Measurements from ENCODE around the gene DYNLT3.

The DYNLT3 gene

GRCh38 chrX:37872303-37872655, 24.9 kb upstream of the DYNLT3 start:
- Histone ChIP-seq H3K9ac (ENCODE audit: low read length) (no peak overlapping the region), H3K27me3 (ENCODE audit: control insufficient read depth in 1 of 2, insufficient read depth in 2 of 2, low read length in 2 of 2) (no peaks in the 10 kb centered on the region), H3K4me3 (ENCODE audit: low read depth in 1 of 2, low read length in 2 of 2) (no peak overlapping the region), H3K9me3 (ENCODE audit: low read length) (no peaks in the 10 kb centered on the region), H3K36me3 (ENCODE audit: insufficient read depth, low read length) (no peaks in the 10 kb centered on the region), H3K4me1 (ENCODE audit: insufficient read depth, low read length) (no peaks in the 10 kb centered on the region), H3K27ac (ENCODE audit: low read depth, low read length) (no peak overlapping the region)

GRCh38 chrX:37871626-37872302, 24.4 kb upstream of the DYNLT3 start:
- Histone ChIP-seq H3K9ac (ENCODE audit: low read length) (no peak overlapping the region), H3K36me3 (ENCODE audit: insufficient read depth, low read length) (no peaks in the 10 kb centered on the region), H3K4me3 (ENCODE audit: low read depth in 1 of 2, low read length in 2 of 2) (no peak overlapping the region), H3K9me3 (ENCODE audit: low read length) (no peaks in the 10 kb centered on the region), H3K27me3 (ENCODE audit: control insufficient read depth in 1 of 2, insufficient read depth in 2 of 2, low read length in 2 of 2) (peaks cover 0 to under 1% of the 10 kb centered on the region in 2 donors), H3K4me1 (ENCODE audit: insufficient read depth, low read length) (no peaks in the 10 kb centered on the region), H3K27ac (ENCODE audit: low read depth, low read length) (no peak overlapping the region)

DNA sequence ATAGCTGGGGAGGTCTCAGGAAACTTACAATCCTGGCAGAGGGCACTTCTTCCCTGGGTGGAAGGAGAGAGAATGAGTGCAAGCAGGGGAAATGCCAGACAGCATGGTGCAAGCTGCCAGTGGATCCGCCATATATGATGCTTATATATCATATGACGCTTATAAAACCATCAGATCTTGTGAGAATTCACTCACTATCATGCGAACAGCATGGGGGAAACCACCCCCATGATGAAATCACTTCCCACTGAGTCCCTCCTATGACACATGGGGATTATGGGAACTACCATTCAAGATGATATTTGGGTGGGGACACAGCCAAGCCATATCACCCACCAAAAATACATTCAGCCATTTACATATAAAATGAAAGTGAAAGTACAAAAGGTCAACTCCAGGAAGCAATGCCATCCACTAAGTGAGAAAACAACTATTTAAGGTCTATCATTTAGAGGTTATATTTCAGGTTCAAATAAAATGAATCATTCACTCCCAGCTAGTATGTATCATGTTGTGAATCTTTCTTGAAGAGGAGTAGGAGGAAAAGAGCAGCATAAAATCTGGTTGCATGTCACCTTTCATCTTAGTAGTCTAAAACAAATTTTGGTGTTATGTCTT, 20.3 kb upstream of the DYNLT3 start:
- H3K27me3 ChIP-seq (ENCODE audit: control insufficient read depth in 1 of 2, insufficient read depth in 2 of 2, low read length in 2 of 2): peaks cover 0 to 6% of the 10 kb centered on the region in 2 donors
- H3K4me3 ChIP-seq (ENCODE audit: low read depth in 1 of 2, low read length in 2 of 2): no peak overlapping the region

GRCh38 chrX:37863728-37864127, 16.4 kb upstream of the DYNLT3 start:
- Histone ChIP-seq H3K9me3 (ENCODE audit: low read length) (no peaks in the 10 kb centered on the region), H3K9ac (ENCODE audit: low read length) (no peak overlapping the region), H3K4me3 (ENCODE audit: low read depth in 1 of 2, low read length in 2 of 2) (no peak overlapping the region), H3K27ac (ENCODE audit: low read depth, low read length) (no peak overlapping the region), H3K36me3 (ENCODE audit: insufficient read depth, low read length) (no peaks in the 10 kb centered on the region), H3K27me3 (ENCODE audit: control insufficient read depth in 1 of 2, insufficient read depth in 2 of 2, low read length in 2 of 2) (peaks cover 0 to 6% of the 10 kb centered on the region in 2 donors), H3K4me1 (ENCODE audit: insufficient read depth, low read length) (no peaks in the 10 kb centered on the region)

More for the DNA sequence above, 20.3 kb upstream of the DYNLT3 start:
- no peak overlapping the region for H3K9ac ChIP-seq (ENCODE audit: low read length)
- H3K9me3 ChIP-seq (ENCODE audit: low read length): no peaks in the 10 kb centered on the region
- H3K36me3 ChIP-seq (ENCODE audit: insufficient read depth, low read length): no peaks in the 10 kb centered on the region
- H3K4me1 ChIP-seq (ENCODE audit: insufficient read depth, low read length): no peaks in the 10 kb centered on the region
- H3K27ac ChIP-seq (ENCODE audit: low read depth, low read length): no peak overlapping the region

DNA sequence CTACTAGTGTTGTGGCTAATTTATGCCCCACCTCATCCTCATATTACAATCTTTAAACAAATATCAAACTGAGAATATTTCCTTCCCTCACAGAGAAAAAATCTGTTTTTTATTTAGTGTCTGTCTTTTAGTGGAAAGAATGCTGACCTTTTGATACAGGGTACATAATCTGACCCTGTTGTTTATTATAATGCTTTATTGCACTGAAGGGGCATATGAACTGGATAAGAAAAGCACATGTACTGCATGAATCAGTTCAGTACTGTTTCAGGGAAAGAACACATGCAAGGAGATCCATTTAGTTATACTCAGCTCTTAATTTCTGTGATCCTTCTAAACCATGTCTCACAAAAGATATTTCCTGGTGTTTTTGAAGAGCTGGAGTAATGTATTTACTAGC, 15.5 kb upstream of the DYNLT3 start:
- H3K4me1 ChIP-seq (ENCODE audit: insufficient read depth, low read length): no peaks in the 10 kb centered on the region
- H3K9me3 ChIP-seq (ENCODE audit: low read length): no peaks in the 10 kb centered on the region
- H3K9ac ChIP-seq (ENCODE audit: low read length): no peak overlapping the region
- H3K4me3 ChIP-seq (ENCODE audit: low read depth in 1 of 2, low read length in 2 of 2): no peak overlapping the region
- H3K27me3 ChIP-seq (ENCODE audit: control insufficient read depth in 1 of 2, insufficient read depth in 2 of 2, low read length in 2 of 2): peaks cover 0 to 6% of the 10 kb centered on the region in 2 donors
- H3K27ac ChIP-seq (ENCODE audit: low read depth, low read length): no peak overlapping the region
- no peaks in the 10 kb centered on the region for H3K36me3 ChIP-seq (ENCODE audit: insufficient read depth, low read length)

DNA sequence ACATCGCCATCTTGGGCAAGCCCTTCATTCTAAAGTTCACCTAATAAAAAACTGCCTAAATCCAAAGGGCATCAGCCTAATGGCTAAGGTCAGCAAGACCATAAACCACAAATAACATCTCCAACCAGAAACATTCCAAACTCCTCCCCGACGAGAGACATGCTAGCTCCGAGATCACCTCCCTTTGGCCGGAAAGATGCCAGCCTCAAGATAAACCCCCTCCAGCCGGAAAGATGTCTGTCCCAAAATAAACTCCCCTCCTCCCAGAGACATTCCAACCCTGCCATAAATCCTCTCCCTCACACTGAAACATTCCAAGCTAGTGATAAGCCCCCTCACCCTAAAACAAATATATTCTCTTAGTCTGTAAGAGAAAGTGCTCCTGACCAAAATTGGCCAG, 13.3 kb upstream of the DYNLT3 start:
- no peak overlapping the region for H3K4me3 ChIP-seq (ENCODE audit: low read depth in 1 of 2, low read length in 2 of 2)
- no peaks in the 10 kb centered on the region for H3K9me3 ChIP-seq (ENCODE audit: low read length)
- H3K27me3 ChIP-seq (ENCODE audit: control insufficient read depth in 1 of 2, insufficient read depth in 2 of 2, low read length in 2 of 2): no peaks in the 10 kb centered on the region
- no peaks in the 10 kb centered on the region for H3K36me3 ChIP-seq (ENCODE audit: insufficient read depth, low read length)
- no peaks in the 10 kb centered on the region for H3K4me1 ChIP-seq (ENCODE audit: insufficient read depth, low read length)
- H3K27ac ChIP-seq (ENCODE audit: low read depth, low read length): no peak overlapping the region
- H3K9ac ChIP-seq (ENCODE audit: low read length): no peak overlapping the region

DNA sequence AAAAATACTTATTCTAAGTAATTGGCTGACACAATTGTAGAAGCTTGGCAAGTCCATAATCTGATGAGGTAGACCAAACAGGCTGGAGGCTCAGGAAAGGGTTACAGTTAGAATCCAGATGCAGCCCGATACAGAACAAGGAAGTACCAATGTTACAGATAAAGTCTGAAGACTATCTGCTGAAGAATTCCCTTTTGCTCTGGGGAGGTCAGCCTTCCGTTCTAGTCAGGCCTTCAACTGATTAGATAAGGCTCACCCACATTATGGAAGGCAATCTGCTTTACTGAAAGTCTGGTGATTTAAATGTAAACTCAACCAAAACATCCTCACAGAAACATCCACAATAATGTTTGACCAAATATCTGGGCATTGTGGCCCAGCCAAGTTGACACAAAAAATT, 7.4 kb upstream of the DYNLT3 start:
- no peaks in the 10 kb centered on the region for H3K27me3 ChIP-seq (ENCODE audit: control insufficient read depth in 1 of 2, insufficient read depth in 2 of 2, low read length in 2 of 2)
- H3K9me3 ChIP-seq (ENCODE audit: low read length): no peaks in the 10 kb centered on the region
- H3K4me3 ChIP-seq (ENCODE audit: low read depth in 1 of 2, low read length in 2 of 2): no peak overlapping the region
- no peaks in the 10 kb centered on the region for H3K4me1 ChIP-seq (ENCODE audit: insufficient read depth, low read length)
- no peaks in the 10 kb centered on the region for H3K36me3 ChIP-seq (ENCODE audit: insufficient read depth, low read length)
- H3K9ac ChIP-seq (ENCODE audit: low read length): no peak overlapping the region
- H3K27ac ChIP-seq (ENCODE audit: low read depth, low read length): no peak overlapping the region

GRCh38 chrX:37854148-37854547, 6.8 kb upstream of the DYNLT3 start:
- Histone ChIP-seq H3K27ac (ENCODE audit: low read depth, low read length) (no peak overlapping the region), H3K9me3 (ENCODE audit: low read length) (no peaks in the 10 kb centered on the region), H3K4me3 (ENCODE audit: low read depth in 1 of 2, low read length in 2 of 2) (no peak overlapping the region), H3K4me1 (ENCODE audit: insufficient read depth, low read length) (no peaks in the 10 kb centered on the region), H3K27me3 (ENCODE audit: control insufficient read depth in 1 of 2, insufficient read depth in 2 of 2, low read length in 2 of 2) (no peaks in the 10 kb centered on the region), H3K36me3 (ENCODE audit: insufficient read depth, low read length) (no peaks in the 10 kb centered on the region), H3K9ac (ENCODE audit: low read length) (no peak overlapping the region)

DNA sequence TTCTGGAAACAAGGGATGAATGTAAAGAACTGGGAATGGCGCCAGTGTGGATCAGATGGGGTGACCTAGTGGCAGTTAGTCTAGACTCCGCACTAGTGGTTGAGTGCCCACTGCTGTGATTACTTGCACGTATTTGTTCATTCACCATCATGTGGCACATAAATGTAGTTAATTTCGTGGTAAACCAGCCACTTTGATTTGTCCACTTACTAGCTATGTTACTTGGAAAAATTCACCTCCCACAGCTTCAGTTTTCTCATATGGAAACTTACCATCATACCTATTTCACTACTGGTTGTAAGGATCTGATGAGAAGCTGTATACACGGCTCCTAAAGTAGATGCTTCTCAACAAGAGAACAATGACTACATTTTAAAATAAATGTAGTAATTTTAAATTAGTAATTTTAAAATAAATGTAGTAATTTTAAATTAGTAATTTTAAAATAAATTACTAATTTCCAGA, 394 bp upstream of the DYNLT3 start:
- Histone ChIP-seq H3K27me3 (ENCODE audit: control insufficient read depth in 1 of 2, insufficient read depth in 2 of 2, low read length in 2 of 2) (no peaks in the 10 kb centered on the region), H3K4me3 (ENCODE audit: low read depth in 1 of 2, low read length in 2 of 2) (peak overlapping the region; percentile 50 to 65), H3K36me3 (ENCODE audit: insufficient read depth, low read length) (no peaks in the 10 kb centered on the region), H3K9ac (ENCODE audit: low read length) (no peak overlapping the region), H3K9me3 (ENCODE audit: low read length) (no peaks in the 10 kb centered on the region), H3K4me1 (ENCODE audit: insufficient read depth, low read length) (peaks cover 3% of the 10 kb centered on the region), H3K27ac (ENCODE audit: low read depth, low read length) (no peak overlapping the region)

GRCh38 chrX:37846558-37846933, 825 bp downstream of the DYNLT3 start:
- peak overlapping the region; percentile 53 for H3K9ac ChIP-seq (ENCODE audit: low read length)

DNA sequence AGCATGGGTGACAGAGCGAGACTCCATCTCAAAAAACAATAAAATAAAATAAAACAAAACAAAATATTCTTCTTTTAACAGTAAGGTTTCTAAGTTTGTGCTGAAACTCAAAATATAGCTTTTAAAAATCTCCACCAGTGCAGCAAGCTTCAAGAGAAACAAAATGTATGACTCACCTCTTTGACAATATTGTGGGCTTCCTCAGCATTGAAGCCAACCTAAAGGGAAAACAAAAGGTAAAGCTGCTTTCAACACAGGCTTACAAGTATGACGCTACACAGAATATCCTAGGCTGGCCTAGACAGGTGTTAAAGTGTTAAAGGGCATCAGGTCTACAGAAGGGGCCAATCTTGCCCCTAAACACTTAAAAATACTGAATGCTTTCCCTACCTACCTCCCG, 1.2 kb downstream of the DYNLT3 start:
- Histone ChIP-seq H3K9ac (ENCODE audit: low read length) (no peak overlapping the region), H3K27ac (ENCODE audit: low read depth, low read length) (no peak overlapping the region)

More at GRCh38 chrX:37846558-37846933, 825 bp downstream of the DYNLT3 start:
- Histone ChIP-seq H3K27ac (ENCODE audit: low read depth, low read length) (peak overlapping the region; percentile 56), H3K9me3 (ENCODE audit: low read length) (no peaks in the 10 kb centered on the region), H3K4me1 (ENCODE audit: insufficient read depth, low read length) (peaks cover 3% of the 10 kb centered on the region), H3K4me3 (ENCODE audit: low read depth in 1 of 2, low read length in 2 of 2) (peak overlapping the region; percentile 50 to 65), H3K27me3 (ENCODE audit: control insufficient read depth in 1 of 2, insufficient read depth in 2 of 2, low read length in 2 of 2) (no peaks in the 10 kb centered on the region), H3K36me3 (ENCODE audit: insufficient read depth, low read length) (no peaks in the 10 kb centered on the region)

GRCh38 chrX:37844622-37845021, 2.7 kb downstream of the DYNLT3 start:
- Histone ChIP-seq H3K27ac (ENCODE audit: low read depth, low read length) (no peak overlapping the region), H3K27me3 (ENCODE audit: control insufficient read depth in 1 of 2, insufficient read depth in 2 of 2, low read length in 2 of 2) (no peaks in the 10 kb centered on the region), H3K9me3 (ENCODE audit: low read length) (no peaks in the 10 kb centered on the region), H3K36me3 (ENCODE audit: insufficient read depth, low read length) (no peaks in the 10 kb centered on the region), H3K9ac (ENCODE audit: low read length) (no peak overlapping the region), H3K4me1 (ENCODE audit: insufficient read depth, low read length) (peaks cover 3% of the 10 kb centered on the region), H3K4me3 (ENCODE audit: low read depth in 1 of 2, low read length in 2 of 2) (no peak overlapping the region)

More for the DNA sequence above, 1.2 kb downstream of the DYNLT3 start:
- Histone ChIP-seq H3K4me1 (ENCODE audit: insufficient read depth, low read length) (peaks cover 3% of the 10 kb centered on the region), H3K36me3 (ENCODE audit: insufficient read depth, low read length) (no peaks in the 10 kb centered on the region), H3K27me3 (ENCODE audit: control insufficient read depth in 1 of 2, insufficient read depth in 2 of 2, low read length in 2 of 2) (no peaks in the 10 kb centered on the region), H3K9me3 (ENCODE audit: low read length) (no peaks in the 10 kb centered on the region), H3K4me3 (ENCODE audit: low read depth in 1 of 2, low read length in 2 of 2) (no peak overlapping the region)

Measured in muscle layer of colon (tissue), 2 donors.